Left lung (tissue), 10 donors: ENCODE data around the gene CLDND1. TPM values are rescaled to one million over a fixed set of nuclear protein-coding genes. Genes with fewer than 3 reads are reported as not detected.

Experiments used
- ATAC-seq: fragments of 200-7000 bp; cut with Tn5 transposase; one replicate; pipeline ENCODE4 v1.9.1; 2020; ENCODE audit warnings: moderate library complexity
- DNase-seq, 4 donors: peaks; one replicate each; pipeline ENCODE4 v3.0.0-alpha.2; 2013 to 2020
- H3K27ac ChIP-seq, 2 donors: fragments of 200-600 bp; sonication (generic) in 1 of 2; one replicate each; pipeline versions ENCODE4 v1.5.0 to v1.8.0; 2020 to 2021
- H3K27me3 ChIP-seq, 2 donors: fragments of 200-600 bp; sonication (generic) in 1 of 2; one replicate each; pipeline versions ENCODE4 v1.5.0 to v1.8.0; 2020 to 2021
- H3K36me3 ChIP-seq, 2 donors: fragments of 200-600 bp; sonication (generic) in 1 of 2; one replicate each; pipeline versions ENCODE4 v1.5.0 to v1.8.0; 2020 to 2021
- H3K4me1 ChIP-seq, 2 donors: fragments of 200-600 bp; one replicate each; pipeline ENCODE4 v1.8.0; 2021
- H3K4me3 ChIP-seq, 2 donors: fragments of 200-600 bp; sonication (generic) in 1 of 2; one replicate each; pipeline versions ENCODE4 v1.5.0 to v1.8.0; 2020 to 2021; ENCODE audit warnings: mild to moderate bottlenecking in 1 of 2
- H3K9me3 ChIP-seq, 2 donors: fragments of 200-600 bp; sonication (generic) in 1 of 2; one replicate each; pipeline versions ENCODE4 v1.5.0 to v1.8.0; 2020 to 2021
- intact Hi-C, 2 donors: fragments of 100-400 bp; cut with DNase I; formaldehyde crosslinking; loops; one replicate each; pipeline versions ENCODE4 v1.11.2 to v1.14.2; 2022
- polyA plus RNA-seq, 6 donors: library from polyadenylated mRNA; unstranded; fragments of 120-200 nt; gene quantifications; one replicate each; pipeline ENCODE4 v1.2.1, GENCODE V29; 2013; ENCODE audit not compliant: insufficient read length in 6 of 6
- total RNA-seq, 2 donors: library from RNA; stranded (reverse); fragmentation: NEBNext Ultra II Directional; extraction: Animal tissue kit (Norgen Biotek cat#: 25700); gene quantifications; one replicate each; pipeline ENCODE4 v1.2.1, GENCODE V29; 2021
- TF ChIP-seq, protein P1 (sequence below), 2 donors: fragments of 200-600 bp; sonication (generic) in 1 of 2; IDR thresholded peaks; one replicate each; pipeline versions ENCODE4 v1.5.0 to v1.8.0; 2021; ENCODE audit warnings: antibody characterized with exemption in 2 of 2
- donor health status: DM: no; HTN: yes; CAD: no.
- donor health status: DM: no; HTN: no; CAD: no.

Gene CLDND1
- total and polyA plus RNA-seq, 8 donors = 74.8 to 187 (median 137) TPM

DNA sequence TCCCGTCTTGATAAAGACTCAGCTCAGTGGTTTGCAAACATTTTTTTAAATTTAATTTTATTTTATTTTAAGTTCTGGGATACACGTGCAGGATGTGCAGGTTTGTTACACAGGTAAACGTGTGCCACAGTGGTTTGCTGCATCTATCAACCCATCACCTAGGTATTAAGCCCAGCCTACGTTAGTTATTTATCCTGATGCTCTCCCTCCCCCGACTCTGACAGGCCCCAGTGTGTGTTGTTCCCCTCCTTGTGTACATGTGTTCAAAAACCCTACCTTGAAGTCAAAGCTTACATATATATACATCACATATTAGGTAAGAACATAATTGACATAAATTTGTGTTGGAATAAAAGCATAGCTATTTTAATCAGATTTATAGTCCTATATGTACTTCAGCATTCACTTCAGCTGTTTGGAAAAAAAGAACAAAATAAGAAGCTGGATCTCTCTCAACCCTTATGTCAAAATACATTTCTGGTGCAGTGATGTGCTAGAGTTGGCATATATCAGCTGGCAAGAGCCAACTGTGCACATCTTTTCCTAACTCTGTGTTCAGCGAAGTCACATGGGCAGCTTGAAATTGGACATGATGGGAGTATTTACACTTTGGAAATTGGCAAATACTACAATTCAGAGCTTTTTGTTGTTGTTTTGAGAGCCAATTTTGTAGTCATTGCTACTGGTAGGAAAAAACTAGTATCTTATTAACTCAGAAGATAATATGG, 35.6 kb upstream of the CLDND1 start:
- intact Hi-C loops = no loop called here
- no peak for DNase-seq
- Histone ChIP-seq H3K27ac (no peak overlapping the region), H3K27me3 (no peaks in the 10 kb centered on the region), H3K9me3 (no peaks in the 10 kb centered on the region), H3K4me1 (peaks cover 0 to 20% of the 10 kb centered on the region in 2 donors), H3K36me3 (no peaks in the 10 kb centered on the region), H3K4me3 (no peak overlapping the region)
- TF ChIP-seq, protein P1, sequence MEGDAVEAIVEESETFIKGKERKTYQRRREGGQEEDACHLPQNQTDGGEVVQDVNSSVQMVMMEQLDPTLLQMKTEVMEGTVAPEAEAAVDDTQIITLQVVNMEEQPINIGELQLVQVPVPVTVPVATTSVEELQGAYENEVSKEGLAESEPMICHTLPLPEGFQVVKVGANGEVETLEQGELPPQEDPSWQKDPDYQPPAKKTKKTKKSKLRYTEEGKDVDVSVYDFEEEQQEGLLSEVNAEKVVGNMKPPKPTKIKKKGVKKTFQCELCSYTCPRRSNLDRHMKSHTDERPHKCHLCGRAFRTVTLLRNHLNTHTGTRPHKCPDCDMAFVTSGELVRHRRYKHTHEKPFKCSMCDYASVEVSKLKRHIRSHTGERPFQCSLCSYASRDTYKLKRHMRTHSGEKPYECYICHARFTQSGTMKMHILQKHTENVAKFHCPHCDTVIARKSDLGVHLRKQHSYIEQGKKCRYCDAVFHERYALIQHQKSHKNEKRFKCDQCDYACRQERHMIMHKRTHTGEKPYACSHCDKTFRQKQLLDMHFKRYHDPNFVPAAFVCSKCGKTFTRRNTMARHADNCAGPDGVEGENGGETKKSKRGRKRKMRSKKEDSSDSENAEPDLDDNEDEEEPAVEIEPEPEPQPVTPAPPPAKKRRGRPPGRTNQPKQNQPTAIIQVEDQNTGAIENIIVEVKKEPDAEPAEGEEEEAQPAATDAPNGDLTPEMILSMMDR (IDR thresholded peaks at IDR 0.05) = no peak
- no peak for ATAC-seq

GRCh38 chr3:98557324-98558010, 34.8 kb upstream of the CLDND1 start:
- ATAC-seq (no peak), DNase-seq (no peak)
- Histone ChIP-seq H3K9me3 (no peaks in the 10 kb centered on the region), H3K36me3 (no peaks in the 10 kb centered on the region), H3K27me3 (no peaks in the 10 kb centered on the region), H3K27ac (no peak overlapping the region), H3K4me1 (peaks cover 0 to 13% of the 10 kb centered on the region in 2 donors), H3K4me3 (no peak overlapping the region)
- intact Hi-C loops = no loop called here
- TF ChIP-seq, protein P1 (IDR thresholded peaks at IDR 0.05) = no peak

DNA sequence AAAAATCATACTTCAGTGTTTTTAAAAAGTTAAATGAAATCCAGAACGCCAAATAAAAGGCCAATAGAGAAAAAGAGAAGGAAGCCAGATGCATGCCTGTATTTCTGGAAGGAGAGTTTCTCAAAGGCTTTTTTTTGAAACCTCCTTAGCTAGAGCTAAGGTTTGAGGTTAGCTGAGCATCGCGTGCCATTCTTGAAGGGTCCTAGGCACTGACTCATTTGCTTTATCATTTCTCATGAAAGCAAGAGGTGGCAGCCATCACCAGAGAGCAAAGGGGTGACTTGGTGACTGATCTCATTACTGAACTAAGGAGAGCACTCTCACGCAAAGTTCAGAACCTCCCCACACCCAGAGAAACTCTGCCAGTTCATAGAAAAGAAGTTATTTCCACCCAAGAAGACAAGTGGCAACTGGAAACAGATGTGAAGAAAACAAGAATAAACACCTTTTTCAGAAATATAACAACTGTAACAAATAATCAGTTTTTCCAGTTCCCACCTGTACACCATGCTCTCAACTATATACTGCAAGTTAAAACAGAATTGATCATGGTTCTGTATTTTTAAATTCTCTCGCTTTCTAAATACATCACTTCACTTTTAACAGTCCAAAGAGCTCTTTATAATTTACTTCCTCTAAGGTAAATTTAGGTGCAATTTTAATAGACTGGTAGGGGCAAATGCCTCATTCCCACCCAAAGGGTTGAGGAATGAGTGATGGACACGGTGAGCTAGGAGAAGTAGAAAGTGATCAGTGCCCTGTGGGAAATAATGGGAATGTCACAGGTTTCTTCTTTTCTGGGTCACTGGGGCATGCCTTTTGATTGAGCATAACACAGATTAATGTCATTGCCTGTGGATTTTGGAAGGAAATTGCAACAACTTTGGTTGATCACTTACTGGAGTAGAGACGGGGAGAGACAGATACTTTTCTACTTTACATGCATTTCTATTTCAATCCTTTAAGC, 33.7 kb upstream of the CLDND1 start:
- H3K36me3 ChIP-seq = no peaks in the 10 kb centered on the region
- peaks cover 0 to 8% of the 10 kb centered on the region in 2 donors for H3K4me1 ChIP-seq
- H3K9me3 ChIP-seq = no peaks in the 10 kb centered on the region
- intact Hi-C loops = no loop called here
- DNase-seq (no peak), ATAC-seq (no peak)
- no peak overlapping the region for H3K27ac ChIP-seq
- H3K4me3 ChIP-seq = no peak overlapping the region
- TF ChIP-seq, protein P1 (IDR thresholded peaks at IDR 0.05) = no peak
- H3K27me3 ChIP-seq = no peaks in the 10 kb centered on the region

DNA sequence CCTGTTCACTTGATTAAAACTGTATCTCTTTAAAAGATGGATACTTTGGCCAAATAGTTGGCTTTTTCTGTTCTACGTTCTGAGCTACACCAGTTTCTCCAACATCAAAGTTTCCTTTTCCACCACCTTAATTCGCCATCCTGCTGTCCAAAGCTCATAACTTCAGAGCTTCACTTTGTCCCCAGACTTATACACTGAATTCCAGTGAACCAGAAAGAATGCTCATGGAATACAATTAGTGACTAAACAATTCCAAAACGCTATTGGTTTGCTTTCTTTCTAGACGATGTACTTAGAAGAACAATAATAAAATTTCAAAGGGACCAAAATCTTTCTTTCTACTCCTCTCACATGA, 32.3 kb upstream of the CLDND1 start:
- no peaks in the 10 kb centered on the region for H3K27me3 ChIP-seq
- DNase-seq (no peak), ATAC-seq (no peak)
- H3K4me3 ChIP-seq = no peak overlapping the region
- no peaks in the 10 kb centered on the region for H3K36me3 ChIP-seq
- H3K27ac ChIP-seq = no peak overlapping the region
- peaks cover 0 to 8% of the 10 kb centered on the region in 2 donors for H3K4me1 ChIP-seq
- intact Hi-C loops = no loop called here
- TF ChIP-seq, protein P1 (IDR thresholded peaks at IDR 0.05) = no peak
- H3K9me3 ChIP-seq = no peaks in the 10 kb centered on the region
